Measurements from ENCODE around the gene SBK3. TPM values are rescaled to one million over a fixed set of nuclear protein-coding genes. Genes with fewer than 3 reads are reported as not detected.

The SBK3 gene
- total RNA-seq, 6 donors from 2014 or later, result 0.30 to 1.6 (median 0.94) TPM; not detected in 3

- 48 to 54% methylated on average over 18 to 22 of the region's 29 CpGs for WGBS, 2 donors
- H3K27ac ChIP-seq, result no peak overlapping the region
- DNase-seq (peak in 1 of 2 donors; percentile 80), ATAC-seq (ENCODE audit: low FRiP score in 2 of 2) (no peak)
- TF ChIP-seq POLR2AphosphoS5 (IDR thresholded peaks at IDR 0.05) (no peak), POLR2A (IDR thresholded peaks at IDR 0.05) (no peak), EP300 (IDR thresholded peaks at IDR 0.05) (no peak), CTCF (IDR thresholded peaks at IDR 0.05) (no peak)
- no peaks in the 10 kb centered on the region for H3K36me3 ChIP-seq
- H3K4me3 ChIP-seq, result no peak overlapping the region
- H3K27me3 ChIP-seq, result no peaks in the 10 kb centered on the region
- no peaks in the 10 kb centered on the region for H3K9me3 ChIP-seq
- peaks cover 6 to 9% (median 9%) of the 10 kb centered on the region in 4 donors for H3K4me1 ChIP-seq
Measured at GRCh38 chr19:55525289-55526101, 19.8 kb downstream of the SBK3 start.

DNA sequence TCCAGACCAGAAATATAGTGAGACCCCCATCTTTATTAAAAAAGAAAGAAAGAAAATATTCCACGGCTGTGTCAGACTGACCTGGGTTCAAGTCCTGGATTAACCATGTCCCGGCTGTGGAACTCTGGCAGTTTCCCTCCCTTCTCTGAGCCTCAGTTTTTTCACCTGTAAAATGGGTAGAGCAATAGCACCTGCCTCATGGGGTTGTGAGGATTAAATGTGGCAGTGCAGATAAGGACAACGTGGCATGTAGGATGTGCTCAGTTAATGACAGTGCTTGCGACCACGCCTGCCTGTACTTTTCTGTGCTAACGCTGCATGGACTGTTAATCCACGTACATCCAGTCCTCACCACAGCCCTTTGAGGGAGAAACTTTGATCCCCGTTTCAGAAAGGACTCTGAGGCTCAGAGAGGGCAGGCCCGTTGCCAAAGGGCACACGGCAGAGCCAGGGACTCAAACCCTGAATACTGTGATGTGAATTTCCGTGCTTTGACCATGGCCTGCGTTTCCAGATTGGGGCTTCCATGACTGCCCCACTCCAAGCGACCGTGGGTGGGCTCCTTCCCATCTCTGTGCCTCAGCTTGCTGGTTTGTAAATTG is 24.6 kb downstream of the SBK3 start:
- Histone ChIP-seq H3K4me3 (no peak overlapping the region), H3K27ac (no peak overlapping the region), H3K27me3 (no peaks in the 10 kb centered on the region), H3K4me1 (peaks cover 4 to 9% (median 7%) of the 10 kb centered on the region in 4 donors), H3K36me3 (no peaks in the 10 kb centered on the region), H3K9me3 (no peaks in the 10 kb centered on the region)
- ATAC-seq (ENCODE audit: low FRiP score in 2 of 2) (no peak), DNase-seq (no peak)
- 76 to 79% methylated on average over 14 of the region's 14 CpGs for WGBS, 2 donors
- no peak for TF ChIP-seq CTCF (IDR thresholded peaks at IDR 0.05)
- no peak for TF ChIP-seq POLR2A (IDR thresholded peaks at IDR 0.05)
- TF ChIP-seq EP300 (IDR thresholded peaks at IDR 0.05), result no peak
- no peak for TF ChIP-seq POLR2AphosphoS5 (IDR thresholded peaks at IDR 0.05)

- 87 to 89% methylated on average over 10 of the region's 10 CpGs for WGBS, 2 donors
- Histone ChIP-seq H3K4me1 (peaks cover 4 to 9% (median 6%) of the 10 kb centered on the region in 4 donors), H3K36me3 (no peaks in the 10 kb centered on the region), H3K4me3 (no peak overlapping the region), H3K27ac (no peak overlapping the region), H3K27me3 (no peaks in the 10 kb centered on the region), H3K9me3 (no peaks in the 10 kb centered on the region)
- no peak for DNase-seq
- no peak for ATAC-seq (ENCODE audit: low FRiP score in 2 of 2)
- TF ChIP-seq CTCF (IDR thresholded peaks at IDR 0.05) (no peak), POLR2AphosphoS5 (IDR thresholded peaks at IDR 0.05) (no peak)
Measured at GRCh38 chr19:55519451-55520311, 25.7 kb downstream of the SBK3 start.

- H3K9me3 ChIP-seq, result no peaks in the 10 kb centered on the region
- no peaks in the 10 kb centered on the region for H3K36me3 ChIP-seq
- peak overlapping the region; percentile 26 to 59 (median 52) for H3K4me3 ChIP-seq
- peak; percentile 88 to 98 for DNase-seq
- WGBS, 2 donors, result 8 to 17% methylated on average over 29 to 52 of the region's 61 CpGs
- H3K27ac ChIP-seq, result peak overlapping the region; percentile 67 to 96 (median 84)
- no peaks in the 10 kb centered on the region for H3K27me3 ChIP-seq
- peaks cover 4 to 9% (median 6%) of the 10 kb centered on the region in 4 donors for H3K4me1 ChIP-seq
- ATAC-seq (ENCODE audit: low FRiP score in 2 of 2), result peak; percentile 98 to 99
- TF ChIP-seq POLR2AphosphoS5 (IDR thresholded peaks at IDR 0.05), result no peak
- TF ChIP-seq CTCF (IDR thresholded peaks at IDR 0.05), result peak; percentile 79 to 98 (median 96)
- TF ChIP-seq POLR2A (IDR thresholded peaks at IDR 0.05), result peak in 1 of 4 donors; percentile 75
- no peak for TF ChIP-seq EP300 (IDR thresholded peaks at IDR 0.05)
Measured at GRCh38 chr19:55516878-55517620, 28.3 kb downstream of the SBK3 start.

All from upper lobe of left lung (tissue), 6 donors.